Fibroblast of skin of scalp (primary cell): ENCODE measurements around the gene CASZ1.
A peak's percentile ranks its signal among the peaks of the same experiment; 100 is the strongest.

Source experiments
- DNase-seq: peaks from one replicate; pipeline ENCODE4 v3.0.0-alpha.2; 2013

The CASZ1 gene

DNA sequence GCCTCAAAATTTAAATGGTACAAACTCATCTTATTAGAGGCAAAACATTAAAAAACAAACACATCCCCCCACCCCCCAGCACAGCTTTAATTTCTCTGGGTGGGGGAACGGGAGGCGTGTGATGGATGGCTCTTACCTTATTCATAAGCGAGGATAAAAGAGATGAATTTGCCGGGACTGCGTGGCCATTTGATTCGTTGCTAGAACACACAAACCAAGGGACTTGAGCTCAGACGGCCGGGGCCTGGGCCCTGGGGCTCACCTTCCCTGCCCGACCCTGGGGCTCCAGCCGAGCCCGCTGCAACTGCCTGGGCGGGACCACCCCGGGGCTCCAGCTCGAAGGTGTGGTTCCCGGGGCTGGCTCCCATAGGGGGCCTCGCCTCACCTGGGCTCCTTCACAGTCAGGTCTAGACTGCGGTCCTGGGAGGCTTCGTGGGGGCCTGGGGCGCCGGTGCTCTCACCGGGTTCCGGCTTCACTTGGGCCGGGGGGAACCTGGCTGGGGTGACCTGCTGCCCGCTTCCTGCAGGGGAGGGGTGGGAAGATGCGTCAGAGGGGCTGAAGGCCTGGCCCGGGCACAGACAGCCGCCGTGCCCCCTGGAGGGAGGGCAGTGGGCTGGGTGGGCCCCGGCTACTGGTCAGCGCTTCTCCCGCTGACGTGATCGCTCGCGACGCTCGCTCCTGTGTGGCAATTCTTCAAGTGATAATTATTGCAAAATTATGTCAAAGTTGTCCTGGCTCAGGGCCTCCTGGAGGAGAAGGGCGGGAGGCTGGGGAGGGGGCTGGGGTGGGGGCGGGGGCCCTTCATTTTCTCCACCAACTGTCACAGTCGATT, 145.7 kb downstream of the CASZ1 start:
- DNase-seq = no peak

DNA sequence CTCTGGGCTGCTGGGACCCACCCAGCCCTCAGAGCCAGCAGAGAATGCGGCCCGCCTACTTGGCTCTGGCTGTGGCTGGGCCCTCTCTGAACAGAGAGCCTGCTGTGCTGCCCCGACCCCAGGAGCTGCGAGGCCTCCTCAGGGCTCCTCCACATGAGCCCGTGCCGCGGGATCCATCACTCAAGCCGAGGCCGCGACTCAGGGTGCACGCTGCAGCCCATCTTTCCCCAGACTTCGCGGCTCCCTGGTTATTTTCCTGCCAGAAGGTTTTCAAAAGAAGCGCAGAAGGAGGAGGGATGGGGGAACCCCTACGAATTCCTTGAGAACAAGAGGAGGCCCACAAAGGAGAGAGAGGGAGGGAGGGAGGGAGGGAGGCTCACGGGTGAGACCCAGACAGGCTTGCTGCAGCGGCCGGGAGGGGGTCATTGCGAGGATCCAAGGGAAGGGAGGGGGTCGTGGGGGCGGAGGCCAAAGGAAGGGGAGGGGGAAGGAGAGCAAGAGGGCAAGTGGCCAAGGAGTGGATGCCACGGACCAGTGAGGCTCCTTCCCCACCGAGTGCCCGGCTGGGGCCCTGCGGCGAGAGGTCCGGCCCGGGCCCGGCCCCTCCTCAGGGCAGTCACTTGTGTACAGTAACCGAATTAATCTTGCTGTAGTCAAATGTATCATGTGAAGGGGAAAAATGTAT, 146.8 kb downstream of the CASZ1 start:
- DNase-seq = no peak

DNA sequence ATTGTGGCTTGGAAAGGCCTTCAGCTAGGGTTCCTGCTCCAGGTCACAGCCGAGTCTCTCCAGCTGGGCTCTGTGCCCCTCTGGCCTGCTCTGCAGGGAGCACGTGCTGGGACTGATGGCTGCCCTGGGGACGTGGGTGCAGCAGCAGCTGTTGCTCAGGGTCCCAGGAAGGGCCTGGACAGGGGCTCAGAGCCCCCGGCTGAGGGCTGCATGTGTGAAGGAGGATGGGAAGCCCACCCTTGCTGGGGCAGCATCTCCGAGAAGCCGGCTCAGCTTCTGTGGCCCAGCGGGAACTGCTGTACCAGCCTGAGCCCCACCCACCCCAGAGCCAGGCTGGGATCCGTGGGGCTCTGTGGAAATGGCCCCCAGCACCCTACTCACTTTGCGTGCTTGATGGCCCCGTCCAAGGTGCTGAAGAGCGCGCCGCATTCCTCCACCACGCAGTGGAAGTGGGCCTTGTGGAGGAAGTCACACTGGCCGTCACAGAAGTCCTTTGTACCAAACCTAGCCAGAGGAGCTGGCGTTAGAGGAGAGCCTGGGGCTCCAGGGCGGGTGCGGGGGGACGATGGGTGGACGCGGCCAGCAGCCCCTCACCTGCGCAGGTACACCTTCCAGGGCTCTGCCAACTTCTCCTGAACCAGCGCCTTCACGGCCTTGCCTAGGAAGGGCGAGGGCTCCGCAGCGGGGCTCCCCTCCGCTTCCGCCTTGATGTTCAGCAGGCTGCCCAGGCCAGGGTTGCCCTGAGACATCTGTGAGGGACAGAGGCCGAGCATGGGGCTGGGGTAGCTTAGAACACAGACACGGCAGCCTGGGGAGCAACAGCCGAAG, 147.5 kb downstream of the CASZ1 start:
- no peak for DNase-seq

DNA sequence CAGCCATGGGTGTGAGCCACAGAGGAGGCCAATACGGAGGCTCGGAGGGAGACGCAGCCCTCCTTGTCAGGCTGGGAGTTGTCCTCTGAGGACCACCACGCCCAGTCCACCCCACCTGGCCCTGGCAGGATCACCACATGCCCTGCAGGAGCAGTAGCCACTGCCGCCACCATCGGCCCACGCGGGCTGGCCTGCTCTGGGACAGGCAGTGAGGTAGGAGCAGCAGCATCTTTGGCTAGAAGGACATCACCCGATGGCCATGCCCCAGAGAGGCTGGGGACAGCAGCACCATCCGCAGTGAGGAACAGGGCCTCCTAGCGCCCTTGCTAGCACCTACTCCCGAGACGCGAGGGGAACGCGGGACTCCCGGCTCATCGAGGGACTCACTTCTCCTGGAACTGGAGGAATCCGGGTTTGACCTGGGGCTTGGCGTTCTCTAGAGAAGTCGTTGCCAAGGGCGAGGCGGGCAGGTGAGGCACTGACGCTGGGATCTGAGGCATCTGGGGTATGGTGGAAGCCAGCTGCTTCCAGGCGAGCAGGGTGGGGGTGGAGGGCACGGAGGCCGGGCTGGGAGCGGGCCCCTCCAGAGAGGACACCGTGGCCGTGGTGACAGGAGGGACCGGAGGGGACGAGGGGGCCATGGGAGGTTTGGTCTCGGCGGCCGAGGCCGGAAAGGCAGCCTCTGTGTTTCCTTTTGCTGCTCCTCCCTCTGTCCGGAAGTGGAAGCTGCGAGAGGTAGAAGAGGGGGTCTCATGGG, 148.9 kb downstream of the CASZ1 start:
- no peak for DNase-seq

DNA sequence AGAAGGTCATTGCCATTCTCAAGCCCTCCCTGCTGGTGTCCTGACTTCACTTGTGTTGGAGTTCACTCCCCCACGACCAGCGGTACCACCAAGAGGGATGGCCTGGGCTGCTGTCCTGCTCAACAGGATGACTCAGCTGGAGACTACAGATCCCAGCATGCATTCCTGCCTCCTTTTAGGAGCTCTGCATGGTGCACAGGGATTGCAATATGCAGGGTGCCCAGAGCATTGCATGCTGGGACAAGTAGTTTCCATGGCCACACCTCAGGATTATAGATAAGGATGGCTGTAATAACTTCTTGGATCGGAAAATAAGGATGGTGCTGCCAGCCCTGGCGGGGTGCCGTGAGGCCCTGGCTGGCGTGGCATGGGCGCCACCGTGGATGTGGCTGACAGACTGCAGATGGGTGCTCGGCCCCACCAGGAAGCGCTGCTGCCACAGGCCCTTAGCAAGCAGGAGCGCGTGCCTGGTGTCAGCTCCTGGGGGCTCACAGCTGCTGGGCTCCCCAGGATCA, 150.0 kb downstream of the CASZ1 start:
- peak; percentile 57 for DNase-seq

DNA sequence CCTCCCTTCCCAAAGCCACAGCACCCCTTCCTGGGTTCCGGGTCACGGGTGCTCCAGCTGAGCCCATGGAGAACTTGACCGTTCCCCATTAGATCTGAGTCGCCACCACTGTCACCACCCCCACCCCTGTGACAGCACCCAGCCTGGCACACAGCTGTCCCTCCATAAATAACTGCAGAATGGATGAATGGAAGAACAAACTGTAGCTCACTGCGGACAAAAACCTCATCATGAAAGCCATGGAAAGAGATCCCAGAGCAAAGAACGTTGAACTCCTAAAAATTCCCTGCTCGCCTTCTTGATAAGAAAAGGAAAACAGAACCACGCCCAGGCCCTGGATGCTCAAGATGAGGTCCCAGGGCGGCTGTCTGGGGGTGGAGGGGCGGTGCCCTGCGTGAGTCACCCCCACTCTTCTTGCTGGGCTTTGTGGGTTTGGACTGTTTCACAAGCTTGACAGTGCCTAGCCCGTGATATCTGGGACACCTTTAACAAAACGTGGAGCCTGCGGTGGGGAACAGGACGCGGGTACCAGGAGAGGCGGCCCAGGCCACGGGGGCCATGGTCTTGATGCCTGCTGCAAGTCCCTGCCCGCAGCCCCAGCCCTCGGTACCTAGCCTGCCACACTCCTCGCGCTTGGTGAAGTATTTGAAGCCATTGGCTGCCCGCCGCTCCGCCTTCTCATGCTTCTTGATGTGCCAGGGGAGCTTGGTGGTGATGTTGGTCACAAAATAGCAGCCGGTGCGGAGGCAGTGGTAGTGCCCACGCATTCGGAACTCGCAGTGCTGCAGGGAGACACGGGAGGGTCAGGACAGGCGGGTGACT, 151.9 kb downstream of the CASZ1 start:
- DNase-seq = no peak

DNA sequence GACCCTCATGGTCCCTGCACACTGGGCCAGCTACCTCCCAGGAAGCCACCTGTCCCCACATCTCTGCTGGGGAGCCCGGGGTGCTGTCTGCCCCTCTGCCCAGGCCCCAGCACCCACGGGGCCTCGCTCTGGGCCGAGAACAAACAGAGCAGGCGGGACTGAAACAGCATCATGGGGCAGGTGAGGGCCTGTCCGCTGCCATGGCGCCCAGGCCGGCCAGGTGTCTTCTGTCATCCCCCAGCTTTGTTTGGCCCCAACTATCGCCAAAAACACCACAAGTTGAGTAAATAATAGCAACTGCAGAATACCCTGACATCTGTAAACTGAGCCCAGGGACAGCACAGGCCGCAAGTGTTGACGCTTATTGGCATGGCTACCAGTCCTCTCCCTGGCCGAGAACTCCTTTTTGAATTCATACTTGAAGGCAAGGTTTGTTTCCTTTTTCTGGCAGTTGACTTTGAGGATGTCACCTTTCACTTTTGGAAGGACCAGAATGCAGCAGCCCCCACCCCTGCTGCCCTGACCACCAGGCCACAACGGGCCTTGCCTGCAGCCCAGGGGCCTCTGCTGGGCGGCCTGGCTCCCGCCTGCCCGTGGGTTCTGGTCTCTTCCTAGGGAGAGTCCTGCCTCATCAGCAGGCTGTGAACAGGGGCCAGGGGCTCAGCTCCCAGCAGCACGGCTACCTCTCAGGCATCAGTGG, 152.7 kb downstream of the CASZ1 start:
- no peak for DNase-seq

DNA sequence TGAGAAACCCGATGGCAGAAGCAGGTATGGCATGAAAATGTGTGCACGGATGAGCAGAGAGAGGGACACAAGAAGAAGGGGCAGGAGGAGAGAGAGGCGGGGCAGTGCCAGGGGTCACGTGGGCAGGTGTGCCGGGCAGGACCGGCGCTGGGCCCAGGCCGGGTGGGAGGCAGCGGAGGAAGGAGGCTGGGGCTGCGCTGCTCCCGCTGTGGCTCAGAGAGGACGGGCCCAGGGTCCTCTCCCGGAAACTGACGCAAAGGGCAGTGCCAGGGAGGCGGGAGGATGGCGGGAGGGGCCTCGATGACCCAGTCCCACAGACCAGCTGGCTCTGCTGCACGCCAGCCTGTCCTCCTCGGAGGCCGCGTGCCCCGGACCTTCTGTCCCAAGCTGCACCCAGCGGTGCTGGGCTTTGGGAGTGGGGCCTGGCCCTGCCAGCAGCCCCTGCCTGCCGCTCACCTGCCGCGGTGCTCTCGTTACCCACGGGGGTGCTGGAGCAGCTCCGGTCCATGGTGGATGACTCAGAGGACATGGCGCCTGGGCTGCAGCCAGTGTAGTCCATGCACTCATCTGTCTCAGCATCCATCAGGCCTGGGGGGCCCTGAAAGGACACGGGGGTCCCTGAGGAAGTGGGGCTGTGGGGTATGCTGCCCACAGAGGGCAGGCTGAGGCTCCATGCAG, 153.9 kb downstream of the CASZ1 start:
- DNase-seq = no peak

DNA sequence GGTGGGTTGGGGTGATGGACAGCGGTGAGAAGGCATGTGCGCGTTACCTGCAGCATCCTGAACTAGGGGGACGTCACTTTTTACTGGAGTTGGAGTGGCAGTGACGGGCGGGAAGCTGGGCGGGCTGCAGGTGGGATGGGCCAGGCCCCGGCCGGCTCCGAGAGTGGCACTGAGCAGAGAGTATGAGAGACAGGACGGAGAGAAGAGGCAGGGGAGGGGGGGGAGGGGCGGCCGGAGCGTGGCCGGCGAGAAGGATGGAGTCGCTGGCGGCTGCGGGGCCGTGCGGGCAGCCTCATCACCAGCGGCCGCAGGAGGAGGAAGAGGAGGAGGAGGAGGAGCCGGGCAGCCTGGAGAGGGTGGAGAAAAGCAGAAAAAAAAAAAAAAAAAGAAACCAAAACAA, 154.5 kb downstream of the CASZ1 start:
- DNase-seq = no peak

DNA sequence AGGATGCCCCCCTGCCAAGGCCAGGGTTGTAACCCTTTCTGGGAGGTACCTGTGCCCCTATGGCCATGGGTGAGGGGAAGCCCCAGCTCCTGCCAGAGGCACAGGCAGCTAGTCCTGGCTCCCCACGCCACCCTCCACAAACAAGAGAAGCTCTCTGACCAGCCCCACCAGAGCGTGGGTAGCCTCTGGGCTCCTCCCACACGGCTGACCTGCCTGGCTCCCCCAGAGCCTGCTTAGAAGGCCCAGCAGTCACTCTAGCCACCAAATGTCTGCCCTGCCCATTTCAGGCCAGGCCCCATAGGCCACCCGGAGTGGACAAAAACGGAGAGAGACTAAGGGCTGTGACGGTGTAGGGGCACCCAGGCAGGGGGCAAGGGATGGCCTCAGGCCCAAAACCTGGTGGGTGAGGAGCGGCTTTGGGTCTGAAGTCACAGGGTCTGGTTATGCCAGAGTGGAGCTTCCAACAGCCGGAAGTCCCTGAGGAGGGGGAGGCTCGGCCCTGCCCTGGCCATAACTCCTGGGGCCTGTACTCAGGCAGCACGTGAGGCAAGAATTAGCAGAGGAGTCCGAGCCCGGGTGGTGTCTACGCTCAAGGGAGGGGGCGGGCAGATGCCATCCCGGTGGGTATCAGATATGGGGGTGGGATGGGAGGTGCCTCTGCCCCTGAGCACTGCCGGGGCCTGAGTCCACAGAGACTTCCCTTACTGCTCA, 155.4 kb downstream of the CASZ1 start:
- DNase-seq = no peak

DNA sequence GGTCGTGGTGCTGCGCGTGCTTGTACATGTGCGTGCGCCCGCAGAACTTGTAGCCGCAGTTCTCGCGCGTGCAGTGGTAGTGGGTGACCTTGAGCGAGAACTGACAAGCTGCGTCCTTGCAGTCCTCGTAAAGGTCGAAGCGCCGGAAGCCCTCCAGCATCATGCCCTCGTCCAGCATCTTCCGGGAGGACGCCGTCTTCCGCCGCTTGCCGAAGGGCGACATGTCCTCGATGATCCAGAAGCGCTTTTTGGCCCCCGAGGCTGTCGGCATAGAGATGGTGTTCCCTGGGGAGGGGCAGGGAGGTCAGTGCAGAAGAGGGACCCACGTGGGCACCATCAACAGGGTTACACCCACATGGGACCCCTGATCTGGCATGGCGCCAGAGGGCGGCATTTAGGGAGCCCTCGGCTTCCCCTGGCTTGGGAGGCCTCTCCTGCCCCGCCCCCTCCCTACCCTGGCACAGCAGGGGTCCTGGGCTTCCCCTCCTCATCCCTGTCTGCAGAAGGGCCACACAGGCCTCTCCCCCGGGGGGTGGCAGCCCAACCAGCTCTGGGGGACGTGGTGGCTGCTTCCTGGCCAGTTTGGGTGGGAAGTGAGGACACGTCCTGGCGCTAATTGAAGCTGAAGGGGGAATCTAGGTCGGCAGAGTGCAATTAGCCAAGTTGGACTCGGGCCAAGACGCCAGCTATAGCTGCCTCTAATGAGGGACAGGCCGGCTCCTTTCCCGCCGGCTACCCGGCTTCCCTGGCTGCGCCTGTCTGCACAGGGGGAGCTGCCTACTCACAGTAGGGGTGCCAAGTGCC, 156.5 kb downstream of the CASZ1 start:
- DNase-seq = no peak

DNA sequence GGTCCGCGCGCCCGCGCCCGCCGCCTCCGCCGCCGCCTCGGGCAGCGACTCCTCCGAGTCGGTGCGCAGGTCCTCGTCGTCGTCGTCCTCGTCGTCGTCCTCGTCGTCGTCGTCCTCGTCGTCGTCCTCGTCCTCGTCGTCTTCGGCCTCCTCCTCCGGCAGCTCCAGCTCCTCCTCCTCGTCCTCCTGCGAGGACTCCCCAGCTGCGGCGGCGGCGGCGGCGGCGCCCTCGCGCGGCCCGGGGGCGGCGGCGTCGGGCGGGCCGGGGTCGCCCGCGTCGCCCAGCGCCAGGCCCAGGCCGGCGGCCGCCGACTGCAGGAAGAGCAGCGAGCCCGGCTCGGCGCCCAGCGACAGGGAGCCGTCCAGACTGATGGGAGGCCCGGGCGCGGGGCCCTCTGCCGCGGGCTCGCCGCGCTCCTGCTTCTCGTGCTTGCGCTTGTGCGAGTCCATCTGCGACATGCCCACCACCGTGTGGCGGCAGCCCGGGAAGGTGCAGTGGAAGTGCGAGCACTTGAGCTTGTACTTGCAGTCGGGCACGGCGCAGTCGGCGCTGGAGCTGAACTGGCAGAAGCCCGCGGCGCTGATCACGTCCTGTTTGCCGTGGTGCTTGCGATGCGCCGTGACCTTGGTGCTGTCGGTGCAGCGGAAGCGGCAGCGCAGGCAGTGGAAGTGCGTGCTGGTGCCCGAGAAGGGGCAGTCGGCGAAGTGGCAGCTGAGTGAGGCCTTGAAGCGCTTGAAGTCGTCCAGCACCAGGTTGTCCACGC, 157.3 kb downstream of the CASZ1 start:
- no peak for DNase-seq

DNA sequence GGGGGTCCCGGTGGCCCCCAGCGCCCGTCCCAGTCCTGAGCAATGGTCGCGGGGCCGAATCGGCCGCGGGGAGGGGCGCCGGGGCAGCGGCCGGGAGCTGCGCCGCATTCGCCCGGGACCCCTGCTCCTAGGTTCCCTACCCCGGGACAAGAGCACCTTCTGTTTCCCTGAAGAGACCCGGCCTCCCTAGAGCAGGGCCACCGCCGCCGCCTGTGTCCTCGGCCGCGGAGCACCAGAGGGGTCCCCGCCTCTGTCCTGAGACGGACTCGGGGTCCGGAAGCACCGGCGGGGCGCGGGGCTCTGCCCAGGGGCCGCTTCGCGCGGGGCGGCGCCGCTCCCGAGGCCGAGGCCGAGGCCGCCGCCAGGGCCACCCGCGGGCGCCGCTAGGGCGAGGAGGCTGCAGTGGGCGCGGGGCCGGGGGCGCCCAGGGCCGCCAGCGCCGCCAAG, 157.9 kb downstream of the CASZ1 start:
- DNase-seq = no peak

DNA sequence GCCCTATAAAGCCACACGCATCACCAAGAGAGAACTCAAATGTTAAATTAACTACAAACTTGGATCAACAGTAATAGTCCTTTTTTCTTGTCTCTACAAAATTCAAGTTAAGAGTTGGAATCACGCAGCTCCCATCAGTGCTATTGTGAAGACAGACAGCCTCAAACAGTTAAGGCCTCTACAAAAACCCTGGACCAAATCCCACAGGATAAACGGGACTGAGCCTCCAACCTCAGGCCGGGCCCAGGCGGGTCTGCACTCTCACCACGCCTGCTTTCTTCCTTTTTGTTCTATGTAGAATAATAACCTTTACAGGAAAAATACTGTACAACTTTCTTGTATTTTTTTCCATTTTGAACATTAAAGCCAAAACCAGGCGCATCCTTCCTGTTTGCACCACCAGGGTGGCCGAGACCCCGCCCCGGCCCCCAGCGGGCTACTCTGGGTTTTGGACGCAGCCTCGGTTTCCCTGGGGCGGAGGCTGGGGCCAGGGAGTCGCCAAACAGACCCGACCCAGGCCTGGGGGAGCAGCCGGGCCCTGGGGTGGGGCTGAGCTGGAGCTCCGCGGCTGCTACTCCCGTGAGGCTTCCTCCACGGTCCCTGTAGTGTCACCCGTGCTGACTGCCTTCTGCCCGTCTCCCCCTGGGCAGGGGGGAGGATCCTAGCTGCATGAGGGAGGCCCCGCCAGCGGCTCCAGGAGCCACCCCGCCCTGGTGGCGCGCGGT, 158.4 kb downstream of the CASZ1 start:
- no peak for DNase-seq

DNA sequence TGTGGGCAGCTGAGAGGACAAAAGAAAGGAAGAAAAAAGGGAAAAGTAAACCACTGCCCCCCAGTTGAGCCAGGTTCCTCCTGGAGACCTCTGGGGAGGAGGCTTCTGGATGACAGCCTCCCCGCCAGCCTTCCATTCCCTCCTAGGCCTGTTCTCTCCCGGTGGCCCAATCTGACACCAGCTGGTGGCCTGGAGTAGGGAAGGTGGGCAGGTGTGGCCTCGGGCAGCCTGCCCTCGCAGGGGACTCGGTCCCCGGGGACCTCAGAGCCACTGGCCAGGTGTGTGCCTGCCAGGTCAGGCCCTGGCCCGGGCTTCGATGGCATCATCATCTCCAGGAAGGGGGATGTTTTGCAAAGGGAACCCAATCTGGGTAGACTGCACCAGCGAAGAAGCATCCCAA, 159.0 kb downstream of the CASZ1 start:
- no peak for DNase-seq

DNA sequence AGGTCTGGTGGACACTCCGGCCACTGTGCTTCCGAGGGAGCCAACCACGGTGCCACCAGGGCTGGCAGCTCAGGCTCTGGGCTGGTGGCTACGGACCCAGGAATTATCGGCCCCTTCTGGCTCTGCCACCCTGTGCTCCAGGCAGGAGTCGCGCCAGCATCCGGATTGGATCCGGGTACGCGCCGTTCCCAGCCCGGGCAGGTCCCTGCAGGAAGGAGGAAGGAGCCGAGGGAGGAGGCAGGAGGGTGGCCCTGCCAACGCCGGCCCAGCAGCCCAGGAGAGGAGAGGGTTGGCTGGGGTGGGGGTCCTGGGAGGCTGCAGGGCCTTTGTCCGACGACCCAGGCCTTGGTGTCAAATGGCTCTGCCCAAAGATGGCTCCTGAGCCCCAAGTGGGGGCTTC, 160.5 kb downstream of the CASZ1 start:
- no peak for DNase-seq
